H1 (cell line): ENCODE measurements around the gene VTN.

ENCODE experiments used
- CTCF ChIP-seq, 3 experiments: IDR thresholded peaks; 1 replicate in 2 of 3; 2 replicates in 1 of 3; pipeline versions ENCODE4 v1.5.1 to v1.6.1; 2011; ENCODE audit warnings: low read length in 3 of 3, mild to moderate bottlenecking in 3 of 3, inconsistent platforms in 2 of 3, low read depth in 1 of 3, moderate library complexity in 1 of 3; ENCODE audit not compliant: insufficient read depth in 1 of 3; ENCODE audit errors: control extremely low read depth in 1 of 3
- EZH2 ChIP-seq: fragments of 200-600 bp; sonication (generic); IDR thresholded peaks from 2 replicates; pipeline ENCODE4 v1.7.1; 2012; ENCODE audit warnings: low read depth, mild to moderate bottlenecking, moderate library complexity, low read length, inconsistent platforms; ENCODE audit not compliant: severe bottlenecking
- GTF2F1 ChIP-seq: IDR thresholded peaks from 2 replicates; pipeline ENCODE4 v1.6.1; 2012; ENCODE audit warnings: low read depth, low read length, improper control_type of control experiment, borderline replicate concordance
- HDAC6 ChIP-seq: IDR thresholded peaks from one replicate; pipeline ENCODE4 v1.7.1; 2012; ENCODE audit warnings: low read depth, mild to moderate bottlenecking, inconsistent platforms, low read length, moderate library complexity
- POLR2AphosphoS5 ChIP-seq: IDR thresholded peaks from 2 replicates; pipeline ENCODE4 v1.6.1; 2011; ENCODE audit warnings: low read depth, low read length
- TAF1 ChIP-seq: IDR thresholded peaks from 2 replicates; pipeline ENCODE4 v1.6.1; 2011; ENCODE audit warnings: mild to moderate bottlenecking, low read depth, low read length
- TEAD4 ChIP-seq: IDR thresholded peaks from 2 replicates; pipeline ENCODE4 v1.6.1; 2012; ENCODE audit warnings: low read depth, low read length, inconsistent platforms, mixed read lengths

- TF ChIP-seq TAF1, result no peak
- no peak for TF ChIP-seq EZH2
- no peak for TF ChIP-seq POLR2AphosphoS5
- no peak for TF ChIP-seq HDAC6
- TF ChIP-seq GTF2F1, result no peak
- TF ChIP-seq CTCF (IDR thresholded peaks at IDR 0.05; ENCODE audit: control extremely low read depth in 1 of 3, insufficient read depth in 1 of 3, low read depth in 1 of 3, low read length in 3 of 3), result no peak
- TF ChIP-seq TEAD4, result no peak
These were observed 21.3 kb upstream of the VTN start for GRCh38 chr17:28391401-28391800.
